Stimulated activated CD8-positive, alpha-beta memory T cell treated with anti-CD3 and anti-CD28 coated beads, Interleukin-7, amount 100 ng/mL, for 48 hours (primary cell): ENCODE measurements around the gene SALL4.
A peak's percentile ranks its signal among the peaks of the same experiment; 100 is the strongest.
"Not testable (repeated sequence)": the region's sequence is repeated elsewhere in the genome, so short reads cannot be mapped to it uniquely, and the experiment has no call there.

ENCODE experiments used
- DNase-seq, 2 donors: peaks; one replicate each; pipeline ENCODE4 v3.0.0-alpha.2; 2020; ENCODE audit warnings: low read depth in 1 of 2; ENCODE audit errors: extremely low read depth in 1 of 2

The SALL4 gene

DNA sequence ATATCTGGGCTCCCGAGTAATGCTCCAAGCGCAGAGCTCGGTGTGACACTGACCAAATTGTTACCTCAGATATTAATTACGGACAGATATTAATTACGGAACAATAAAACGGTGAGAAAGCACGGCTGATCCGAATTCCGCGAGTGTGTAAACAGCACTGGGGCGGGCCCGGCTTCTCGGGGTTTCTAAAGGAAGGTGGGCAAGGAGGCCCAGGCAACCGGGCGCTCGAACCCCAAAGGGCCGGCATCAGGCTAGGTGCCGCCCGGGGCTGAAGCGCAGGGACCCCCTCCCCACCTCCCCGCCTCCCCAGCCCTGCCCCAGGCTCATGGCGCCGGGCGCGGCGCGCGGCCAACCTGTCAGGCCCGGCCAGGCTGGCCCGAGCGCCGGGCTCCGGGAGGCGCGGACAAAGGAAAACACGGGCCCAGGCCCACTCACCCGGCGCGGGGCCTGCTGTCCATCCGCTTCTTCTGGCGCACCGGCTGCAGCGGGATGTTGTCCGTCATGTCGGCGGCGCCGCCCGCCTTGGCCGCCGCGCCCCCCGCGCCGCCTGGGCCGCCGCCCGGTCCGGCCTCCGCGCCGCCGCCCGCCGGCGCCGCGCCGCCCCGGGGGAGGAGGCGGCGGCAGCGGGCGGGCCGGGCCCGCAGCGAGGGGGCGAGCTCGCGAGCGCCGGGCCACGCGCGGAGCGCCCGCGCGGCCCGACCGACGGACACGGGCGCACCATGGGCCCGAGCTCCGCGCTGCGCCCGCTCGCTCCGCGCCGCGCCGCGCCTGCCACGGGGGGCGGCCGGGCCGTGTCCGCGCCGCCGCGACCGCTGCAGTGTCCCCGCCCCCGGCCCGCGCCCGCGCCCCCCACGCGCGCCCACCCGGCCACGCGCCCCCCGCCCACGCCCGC, 34.2 kb downstream of the SALL4 start, which contains the start of gene ATP9A:
TSS of gene ATP9A (minus strand) at position 524 of the 892 bp plus-strand sequence. CDS start at position 503, 21 bp downstream.
- no peak for DNase-seq

DNA sequence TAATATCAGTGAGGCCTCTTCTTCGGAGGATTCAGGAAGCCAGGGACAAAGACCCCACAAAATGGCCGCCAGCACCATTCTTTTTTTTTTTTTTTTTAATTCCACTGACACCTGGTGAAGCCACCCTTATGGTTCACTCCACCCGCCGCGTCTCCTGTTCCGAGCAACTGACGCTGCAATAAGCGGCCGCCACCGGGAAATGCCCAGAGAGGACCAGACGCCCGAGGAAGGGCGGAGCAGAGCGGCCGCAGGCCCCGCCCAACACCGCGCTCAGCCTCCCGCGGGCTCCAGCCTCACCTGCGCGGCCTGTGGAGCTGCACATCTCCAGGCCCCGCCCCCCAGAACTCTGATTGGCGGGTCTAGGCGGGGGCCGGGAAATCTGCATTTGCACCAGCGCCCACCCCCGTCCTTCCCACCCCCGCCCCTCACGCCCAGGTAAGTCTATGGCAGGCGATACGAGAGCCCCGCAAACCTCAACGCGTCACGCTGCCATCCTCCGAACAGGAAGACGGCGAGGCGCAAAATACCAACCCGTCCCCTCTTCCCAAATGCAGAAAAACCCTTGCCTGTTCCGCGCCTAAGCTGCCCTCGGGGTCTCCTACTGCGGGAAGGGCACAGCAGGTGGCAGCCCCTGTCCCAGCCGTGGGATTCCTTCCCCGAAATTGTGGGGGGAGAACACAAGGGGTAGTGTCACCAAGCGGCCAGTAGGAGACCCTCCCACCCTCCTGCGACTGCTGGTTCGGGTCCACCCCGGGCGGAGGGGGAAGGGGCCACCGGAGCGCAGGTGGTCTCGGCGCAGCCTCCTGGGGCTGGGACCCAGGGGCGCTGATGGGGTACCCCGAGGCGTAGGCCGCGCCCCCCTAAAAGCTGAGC, 35.1 kb downstream of the SALL4 start:
- DNase-seq, result peak; percentile 16 to 39

DNA sequence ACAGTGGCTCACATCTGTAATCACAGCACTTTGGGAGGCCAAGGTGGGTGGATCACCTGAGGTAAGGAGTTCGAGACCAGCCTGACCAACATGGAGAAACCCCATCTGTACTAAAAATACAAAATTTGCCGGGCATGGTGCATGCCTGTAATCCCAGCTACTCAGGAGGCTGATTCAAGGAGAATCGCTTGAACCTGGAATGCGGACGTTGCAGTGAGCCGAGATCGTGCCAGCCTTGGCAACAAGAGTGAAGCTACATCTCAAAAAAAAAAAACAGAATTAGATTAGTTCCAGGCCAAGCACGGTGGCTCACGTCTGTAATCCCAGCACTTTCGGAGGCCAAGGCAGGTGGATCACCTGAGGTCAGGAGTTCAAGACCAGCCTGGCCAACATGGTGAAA, 36.9 kb downstream of the SALL4 start:
- not testable (repeated sequence) for DNase-seq

DNA sequence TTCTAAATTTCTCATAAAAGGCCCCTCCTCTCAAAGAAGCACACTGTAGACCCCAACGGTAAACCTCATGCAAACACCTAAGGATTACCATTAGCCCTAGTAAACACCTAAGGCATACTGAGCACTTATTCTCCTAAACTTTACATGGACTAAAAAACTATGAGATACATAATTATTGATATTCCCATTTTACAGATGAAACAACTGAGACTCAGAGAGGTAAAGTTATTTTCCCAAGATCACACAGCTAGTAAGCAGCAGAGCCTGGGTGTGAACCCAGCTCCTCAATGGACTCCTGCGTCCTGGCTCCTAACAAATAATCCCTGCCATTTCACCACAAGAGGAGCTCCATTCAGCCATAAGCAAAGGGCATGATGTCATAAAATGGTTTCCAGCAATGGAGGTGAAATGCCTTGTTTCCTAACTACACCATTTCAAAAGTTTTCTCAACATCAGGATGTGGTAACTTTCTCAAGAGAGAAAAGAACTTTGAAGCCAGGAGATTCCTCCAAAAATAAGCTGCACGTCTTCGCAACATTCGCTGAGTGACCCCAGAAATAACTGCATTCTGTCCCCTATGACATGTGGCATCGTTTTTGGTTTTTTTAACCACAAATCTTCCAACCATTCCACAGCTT, 38.2 kb downstream of the SALL4 start:
- DNase-seq, result no peak

DNA sequence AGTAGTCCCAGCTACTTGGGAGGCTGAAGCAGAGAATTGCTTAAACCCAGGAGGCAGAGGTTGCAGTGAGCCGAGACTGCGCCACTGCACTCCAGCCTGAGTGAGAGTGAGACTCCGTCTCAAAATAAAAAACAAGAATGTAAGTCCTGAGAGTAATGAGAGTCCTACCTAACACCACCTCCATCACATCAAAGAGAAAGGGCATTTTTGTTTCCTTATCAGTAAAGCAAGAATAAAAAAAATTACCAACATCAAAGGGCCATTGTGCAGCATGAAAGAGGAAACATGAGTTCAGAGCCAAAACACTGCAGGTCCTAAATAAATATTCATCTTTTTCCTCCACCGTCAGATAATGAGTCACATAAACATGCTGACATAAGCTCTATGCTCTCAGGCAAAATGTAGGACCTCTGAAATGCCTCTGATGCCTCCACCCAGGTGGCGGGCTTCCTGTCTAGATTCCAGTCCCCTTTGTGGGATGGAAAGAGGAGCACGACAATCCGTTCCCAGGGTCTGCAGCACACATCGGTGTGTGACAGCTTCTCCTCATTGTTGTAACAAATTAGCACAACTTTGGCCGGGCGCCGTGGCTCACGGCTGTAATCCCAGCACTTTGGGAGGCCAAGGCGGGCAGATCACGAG, 41.3 kb downstream of the SALL4 start:
- DNase-seq, result no peak

DNA sequence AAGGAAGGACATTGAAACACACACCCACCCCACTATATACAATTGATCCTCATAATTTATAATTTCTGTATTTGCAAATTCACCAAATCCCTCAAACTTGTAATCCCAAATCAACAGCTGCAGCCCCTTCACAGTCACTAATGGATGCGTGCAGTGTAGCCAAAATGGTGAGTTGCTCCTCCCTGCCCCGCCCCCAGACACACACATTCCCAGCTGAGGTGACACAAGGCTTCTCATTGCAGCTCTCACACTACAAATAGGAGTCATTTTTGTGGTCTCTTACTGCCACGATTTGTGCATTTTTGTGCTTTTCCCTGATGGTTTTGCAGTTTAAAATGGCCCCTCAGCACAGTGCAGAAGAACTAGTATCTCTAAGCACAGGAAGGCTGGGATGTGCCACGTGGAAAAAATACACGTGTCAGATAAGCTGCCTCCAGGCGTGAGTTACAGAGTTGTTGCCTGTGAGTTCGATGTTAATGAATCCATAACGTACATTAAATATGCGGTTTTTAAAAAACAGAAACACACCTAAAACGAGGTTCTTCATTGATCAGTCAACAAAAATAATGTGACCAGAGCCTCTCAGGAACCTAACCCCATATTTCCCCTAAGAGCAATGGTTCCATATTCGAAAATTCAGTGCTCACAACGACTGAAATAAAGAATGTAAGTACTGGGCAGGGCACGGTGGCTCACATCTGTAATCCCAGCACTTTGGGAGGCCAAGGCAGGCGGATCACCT, 42.4 kb downstream of the SALL4 start:
- DNase-seq, result no peak

DNA sequence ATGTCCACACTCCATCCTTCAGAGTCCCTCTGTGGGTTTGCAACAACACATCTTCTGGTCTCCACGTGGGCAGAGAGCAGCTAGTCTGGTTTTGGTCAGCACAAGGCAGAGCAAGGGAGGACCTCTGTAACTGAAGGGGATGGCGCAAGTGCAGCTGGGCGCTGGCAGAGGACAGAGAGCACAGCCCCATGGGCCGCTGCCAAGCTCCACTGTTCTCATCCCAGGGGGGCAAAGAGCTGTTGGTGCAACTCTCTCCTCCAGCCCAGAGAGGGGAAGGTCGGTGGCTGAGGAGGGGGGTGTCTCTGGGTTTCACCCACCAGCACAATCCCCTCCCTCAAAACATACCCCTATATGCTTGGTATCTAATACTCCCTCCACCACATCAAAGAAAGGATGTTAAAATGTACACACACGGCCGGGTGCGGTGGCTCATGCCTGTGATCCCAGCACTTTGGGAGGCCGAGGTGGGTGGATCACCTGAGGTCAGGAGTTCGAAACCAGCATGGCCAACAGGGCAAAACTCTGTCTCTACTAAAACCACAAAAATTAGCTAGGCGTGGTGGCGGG, 43.3 kb downstream of the SALL4 start:
- no peak for DNase-seq

DNA sequence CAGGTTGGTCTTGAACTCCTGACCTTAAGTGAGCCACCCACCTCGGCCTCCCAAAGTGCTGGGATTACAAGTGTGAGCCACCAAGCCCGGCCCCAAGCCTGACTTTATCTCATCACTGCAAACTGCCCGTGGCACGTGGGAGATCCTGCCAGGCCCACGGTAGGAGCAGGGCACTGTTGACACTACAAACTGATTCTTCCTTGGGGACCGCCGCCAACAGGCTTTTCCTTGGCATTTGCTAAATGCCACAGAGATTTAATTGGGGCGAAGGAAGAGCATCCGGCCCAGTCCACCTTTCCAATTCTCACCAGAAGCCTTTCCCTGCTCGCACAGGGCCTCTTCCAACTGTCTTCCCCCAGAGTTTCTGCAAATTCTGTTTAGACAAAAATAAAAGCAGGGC, 45.1 kb downstream of the SALL4 start:
- no peak for DNase-seq

DNA sequence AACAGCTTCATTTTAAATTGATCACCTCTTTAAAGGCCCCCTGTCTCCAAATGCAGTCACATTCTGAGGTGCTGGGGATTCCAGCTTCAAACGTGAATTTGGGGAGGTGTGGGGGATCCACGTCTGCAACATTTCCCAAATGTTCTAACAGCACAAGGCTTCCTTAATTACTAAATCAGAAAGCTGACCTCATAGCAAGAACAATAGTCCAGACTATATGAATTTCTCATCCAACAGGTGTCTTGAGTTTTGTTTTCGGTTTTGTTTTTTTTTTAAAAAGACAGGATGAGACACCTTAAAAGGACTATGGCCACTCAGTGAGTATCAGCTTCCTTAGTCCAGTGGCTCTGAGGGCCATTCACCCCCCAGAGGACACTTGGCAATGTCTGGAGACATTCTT, 45.7 kb downstream of the SALL4 start:
- DNase-seq, result no peak

DNA sequence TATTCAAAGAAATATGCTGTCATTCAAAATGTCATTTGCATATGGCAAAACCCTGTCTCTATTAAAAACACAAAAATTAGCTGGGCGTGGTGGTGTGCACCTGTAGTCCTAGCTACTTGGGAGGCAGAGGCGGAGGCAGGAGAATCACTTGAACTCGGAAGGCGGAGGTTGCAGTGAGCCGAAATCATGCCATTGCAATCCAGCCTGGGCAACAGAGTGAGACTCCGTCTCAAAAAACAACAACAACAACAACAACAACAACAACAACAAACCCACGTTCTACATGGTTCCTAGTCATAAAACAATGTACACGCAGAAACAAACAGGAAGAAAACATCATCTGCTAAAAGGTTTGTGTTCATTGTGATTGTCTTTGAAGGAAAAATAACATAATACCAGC, 49.1 kb downstream of the SALL4 start:
- not testable (repeated sequence) for DNase-seq

DNA sequence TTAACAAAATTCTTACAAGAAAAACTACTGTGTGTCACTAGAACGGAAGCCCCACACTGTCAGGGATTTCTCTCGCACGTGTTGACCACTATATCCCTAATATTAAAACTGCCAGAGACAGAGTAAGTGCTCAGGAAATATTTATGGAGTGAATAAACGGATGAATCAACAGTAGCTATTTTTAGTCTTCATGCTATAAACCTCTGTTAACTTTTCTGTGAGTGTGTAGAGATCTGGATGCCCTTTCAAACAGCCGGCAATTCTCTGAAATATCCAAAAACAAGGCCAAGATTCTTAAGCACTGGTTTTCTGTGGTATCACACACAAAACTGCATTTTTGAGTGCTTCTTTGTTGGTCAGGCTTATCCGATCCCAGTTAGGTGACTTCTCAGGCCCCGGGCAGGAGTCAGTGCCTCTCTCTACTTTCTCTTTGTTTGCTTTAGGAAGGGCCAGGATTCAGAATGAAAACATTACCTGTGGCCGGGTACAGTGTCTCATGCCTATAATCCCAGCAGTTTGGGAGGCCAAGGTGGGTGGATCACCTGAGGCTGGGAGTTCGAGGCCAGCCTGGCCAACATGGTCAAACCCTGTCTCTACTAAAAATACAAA, 49.9 kb downstream of the SALL4 start:
- DNase-seq, result no peak

DNA sequence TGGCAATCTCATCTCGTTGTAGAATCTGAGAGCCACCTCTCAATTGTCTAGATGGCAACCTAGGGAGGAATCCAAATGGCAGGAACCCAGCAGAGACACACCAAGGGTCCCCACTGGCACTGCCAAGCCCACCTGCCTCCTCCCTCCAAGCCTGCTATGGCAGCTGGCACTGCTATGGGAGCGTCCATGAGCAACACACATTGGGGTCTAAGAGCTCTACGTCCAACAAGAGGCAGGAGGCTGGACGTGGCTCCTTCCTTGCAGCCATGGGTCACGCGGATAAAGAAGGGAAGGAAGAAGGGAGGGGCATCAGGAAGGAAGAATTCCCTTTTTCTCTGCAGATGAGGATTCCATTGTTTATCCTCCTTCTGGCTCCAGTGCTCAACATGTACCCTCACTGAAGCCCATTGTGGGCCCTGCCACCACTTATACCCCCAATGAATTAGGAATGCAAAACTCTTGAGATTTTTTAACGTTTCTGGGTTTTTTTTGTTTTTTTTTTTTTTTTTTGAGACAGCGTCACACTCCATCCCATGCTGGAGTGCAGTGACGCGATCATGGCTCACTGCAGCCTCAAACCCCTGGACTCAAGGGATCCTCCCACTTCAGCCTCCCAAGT, 51.4 kb downstream of the SALL4 start:
- DNase-seq, result no peak

DNA sequence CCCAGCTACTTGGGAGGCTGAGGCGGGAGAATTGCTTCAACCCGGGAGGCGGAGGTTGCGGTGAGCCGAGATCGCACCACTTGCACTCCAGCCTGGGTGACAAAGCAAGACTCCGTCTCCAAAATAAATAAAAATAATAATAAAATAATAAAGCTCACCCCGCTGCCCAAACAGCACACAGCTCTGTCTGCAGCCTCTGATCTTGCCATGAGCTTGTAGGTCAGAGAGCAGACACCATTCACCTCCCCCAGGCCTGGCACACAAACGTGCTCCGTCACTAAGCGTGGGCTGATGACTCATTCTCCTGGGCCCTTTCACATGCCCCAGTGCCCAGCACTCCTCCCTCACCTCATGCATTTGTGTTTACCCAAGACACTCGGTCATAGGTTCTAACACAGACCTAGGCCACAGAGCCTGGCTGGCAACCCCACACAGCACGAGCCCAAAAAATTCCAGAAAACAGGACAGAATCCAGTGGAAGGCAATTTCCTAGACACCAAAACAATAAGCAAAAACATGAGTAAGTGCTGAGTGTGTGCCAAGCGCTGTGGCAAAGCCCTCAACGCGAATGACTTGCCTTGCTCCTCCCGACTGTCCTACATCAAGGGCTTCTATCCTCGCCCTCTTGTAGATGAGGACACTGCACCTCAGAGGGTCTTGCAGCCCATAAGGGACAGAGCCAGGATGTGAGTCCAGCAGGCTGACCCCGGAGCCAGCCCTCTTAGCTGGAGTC, 52.1 kb downstream of the SALL4 start:
- DNase-seq, result peak in 1 of 2 donors; percentile 10

DNA sequence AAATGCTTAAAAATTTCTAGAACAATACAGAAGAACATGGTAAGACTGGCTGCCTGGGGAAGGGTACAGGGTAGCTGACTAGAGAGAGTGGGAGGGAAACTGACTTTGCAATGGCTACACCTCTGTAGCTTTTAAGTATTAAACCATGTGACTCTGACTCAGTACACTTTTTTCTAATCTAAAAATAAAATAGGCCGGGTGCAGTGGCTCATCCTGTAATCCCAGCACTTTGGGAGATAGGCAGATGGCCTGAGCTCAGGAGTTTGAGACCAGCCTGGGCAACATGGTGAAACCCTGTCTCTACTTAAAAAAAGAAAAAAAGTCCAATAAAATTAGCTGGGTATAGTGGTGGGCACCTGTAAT, 52.7 kb downstream of the SALL4 start:
- no peak for DNase-seq

DNA sequence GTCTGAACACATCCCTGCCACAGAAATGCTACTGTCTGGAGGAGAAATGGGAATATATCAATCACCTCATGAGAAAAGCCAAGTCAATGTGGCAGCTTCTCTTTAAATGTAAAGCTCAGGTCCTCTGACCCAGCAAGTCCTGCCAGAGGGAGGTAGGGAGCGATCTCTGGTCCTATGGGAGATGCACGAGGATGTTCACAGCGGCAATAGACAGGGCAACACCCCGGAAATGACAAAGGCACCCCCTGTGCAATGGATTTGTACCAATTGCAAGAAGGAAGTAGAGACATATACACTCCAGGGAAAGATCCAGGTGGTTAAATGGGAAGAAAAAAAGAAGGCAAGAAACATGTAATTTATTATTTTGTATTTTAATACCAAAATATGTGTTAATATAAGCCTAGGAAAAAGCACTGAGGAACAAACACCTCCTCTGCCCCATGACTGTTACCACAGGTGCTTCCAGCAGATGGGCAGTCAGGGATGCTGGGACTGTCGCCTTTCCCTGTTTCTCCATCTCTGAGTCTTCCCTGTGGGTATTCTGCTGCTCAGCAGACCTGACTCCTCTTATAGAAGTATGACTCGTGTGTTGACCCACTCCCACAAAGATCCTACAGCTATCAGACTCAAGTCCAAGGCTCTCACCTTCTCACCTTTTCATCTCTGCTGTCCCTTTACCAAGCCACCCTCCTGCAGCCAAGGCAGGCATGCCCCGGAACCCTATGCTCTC, 55.0 kb downstream of the SALL4 start:
- no peak for DNase-seq

DNA sequence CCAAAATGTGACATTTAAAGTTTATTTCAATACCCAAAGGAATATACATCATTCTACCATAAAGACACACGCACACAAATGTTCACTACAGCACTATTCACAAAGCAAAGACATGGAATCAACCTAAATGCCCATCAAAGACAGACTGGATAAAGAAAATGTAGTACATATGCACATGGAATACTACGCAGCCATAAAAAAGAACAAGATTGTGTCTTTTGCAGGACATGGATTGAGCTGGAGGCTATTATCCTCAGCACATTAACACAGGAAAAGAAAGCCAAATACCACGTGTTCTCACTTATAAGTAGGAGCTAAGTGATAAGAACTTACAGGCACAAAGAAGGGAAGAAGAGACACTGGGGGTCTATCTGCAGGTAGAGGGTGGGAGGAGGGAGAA, 56.5 kb downstream of the SALL4 start:
- DNase-seq, result no peak

DNA sequence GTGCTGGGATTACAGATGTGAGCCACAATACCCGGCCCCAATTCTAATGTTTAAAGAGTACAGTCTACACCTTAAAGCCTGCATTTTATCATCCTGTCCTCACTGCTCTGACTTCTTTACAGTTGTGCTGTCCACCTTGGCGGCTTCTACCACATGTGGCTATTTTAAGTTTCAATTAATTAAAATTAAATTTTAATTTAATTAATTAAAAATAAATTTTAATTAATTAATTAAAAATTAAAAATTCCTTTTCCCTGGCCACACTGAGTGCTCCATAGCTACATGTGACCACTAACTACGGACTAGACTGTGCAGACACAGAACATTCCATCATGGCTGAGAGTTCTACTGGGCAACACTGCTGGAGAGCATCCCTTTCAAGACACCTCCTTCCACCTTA, 61.5 kb downstream of the SALL4 start:
- no peak for DNase-seq

DNA sequence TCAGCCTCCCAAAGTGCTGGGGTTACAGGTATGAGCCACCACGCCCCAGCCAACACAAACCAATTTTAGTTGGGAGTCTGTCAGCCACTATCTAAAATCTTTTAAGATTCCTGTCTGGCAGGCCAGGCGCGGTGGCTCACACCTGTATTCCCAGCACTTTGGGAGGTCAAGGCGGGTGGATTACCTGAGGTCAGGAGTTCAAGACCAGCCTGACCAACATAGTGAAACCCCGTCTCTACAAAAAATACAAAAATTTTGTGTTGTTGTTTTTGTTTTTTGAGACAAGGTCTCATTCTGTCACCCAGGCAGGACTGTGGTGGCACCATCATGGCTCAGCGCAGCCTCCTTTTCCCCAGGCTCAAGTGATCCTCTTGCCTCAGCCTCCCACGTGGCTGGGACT, 62.0 kb downstream of the SALL4 start:
- not testable (repeated sequence) for DNase-seq
